GM12878 (cell line): Measurements from ENCODE around the gene PEX11A. TPM values are rescaled to one million over a fixed set of nuclear protein-coding genes. Genes with fewer than 3 reads are reported as not detected.

ENCODE experiments used
- ATAC-seq: fragments of 200-7000 bp; cut with Tn5 transposase; 3 replicates; pipeline ENCODE4 v1.9.1; 2020; ENCODE audit warnings: mild to moderate bottlenecking, moderate library complexity
- BruUV-seq: library from RNA; stranded (reverse); fragments of 400-500 nt; replicated peaks from 2 replicates; lab custom pipeline; 2021; lab: Mats Ljungman, UMichigan
- CTCF ChIA-PET: fragments of 300-600 bp; sonication (Branson Sonifier 250); formaldehyde crosslinking; extraction: SDS; loops from one replicate; lab custom pipeline; 2021; ENCODE audit warnings: inconsistent platforms; lab: Yijun Ruan, JAX
- POLR2A ChIA-PET: fragments of 350-600 bp; formaldehyde crosslinking; extraction: SDS; loops from one replicate; lab custom pipeline; 2021; ENCODE audit warnings: inconsistent platforms; lab: Charles Lee
- RAD21 ChIA-PET: fragments of 300-600 bp; sonication (Branson Sonifier 250); formaldehyde crosslinking; loops from one replicate; lab custom pipeline; 2023; ENCODE audit warnings: antibody characterized with exemption; ENCODE audit not compliant: unreplicated experiment; lab: Charles Lee
- SMC1A ChIA-PET: fragments of 300-600 bp; sonication (Branson Sonifier 250); formaldehyde crosslinking; loops from one replicate; lab custom pipeline; 2023; ENCODE audit not compliant: unreplicated experiment, uncharacterized antibody; lab: Charles Lee
- DNase-seq: peaks from one replicate; pipeline ENCODE4 v3.0.0-alpha.2; 2011; ENCODE audit warnings: low read depth, low spot score
- FAIRE-seq: peaks from 3 replicates; lab custom pipeline; 2011; peaks lifted over from hg19 to GRCh38; lab: Jason Lieb, UNC
- H2AFZ ChIP-seq: 2 replicates; pipeline ENCODE4 v1.6.0; 2011; ENCODE audit warnings: low read depth, low read length, control low read depth; ENCODE audit not compliant: control insufficient read depth
- H3K27ac ChIP-seq: 2 replicates; pipeline ENCODE4 v1.5.1; 2011; ENCODE audit warnings: control low read depth; ENCODE audit not compliant: control insufficient read depth, insufficient read depth
- H3K27me3 ChIP-seq, 2 experiments: replicated peaks in 1 of 2; 2 replicates each; pipeline versions ENCODE4 v1.6.0 to v1.6.1; 2011; ENCODE audit warnings: low read length in 1 of 2; ENCODE audit not compliant: control insufficient read depth in 2 of 2, insufficient read depth in 2 of 2
- H3K36me3 ChIP-seq, 2 experiments: 2 replicates each; pipeline ENCODE4 v1.5.1; 2011; ENCODE audit warnings: low read length in 1 of 2; ENCODE audit not compliant: control insufficient read depth in 2 of 2, insufficient read depth in 2 of 2
- H3K4me1 ChIP-seq: 2 replicates; pipeline ENCODE4 v1.6.1; 2011; ENCODE audit warnings: mild to moderate bottlenecking, low read length, moderate library complexity, mixed read lengths; ENCODE audit not compliant: control insufficient read depth, insufficient read depth
- H3K4me2 ChIP-seq: 2 replicates; pipeline ENCODE4 v1.6.0; 2011; ENCODE audit warnings: control low read depth; ENCODE audit not compliant: control insufficient read depth, insufficient read depth
- H3K4me3 ChIP-seq: fragments of 200-600 bp; sonication (generic); 2 replicates; pipeline ENCODE4 v1.5.1; 2016
- H3K79me2 ChIP-seq: 2 replicates; pipeline ENCODE4 v1.6.0; 2011; ENCODE audit warnings: low read length; ENCODE audit not compliant: control insufficient read depth, insufficient read depth
- H3K9ac ChIP-seq: 2 replicates; pipeline ENCODE4 v1.8.0; 2011; ENCODE audit warnings: low read length, control low read depth, mixed read lengths; ENCODE audit not compliant: control insufficient read depth, insufficient read depth
- H3K9me3 ChIP-seq: replicated peaks from 3 replicates; pipeline ENCODE4 v1.5.1; 2011; ENCODE audit warnings: mild to moderate bottlenecking, low read length; ENCODE audit not compliant: control insufficient read depth, insufficient read depth
- H4K20me1 ChIP-seq: 2 replicates; pipeline ENCODE4 v1.6.0; 2011; ENCODE audit not compliant: control insufficient read depth, insufficient read depth
- ASH2L ChIP-seq: fragments of 300-600, 200-600 bp; sonication (generic); IDR thresholded peaks from 2 replicates; pipeline ENCODE4 v1.6.1; 2017; ENCODE audit warnings: low read depth, mild to moderate bottlenecking, borderline replicate concordance
- ATF7 ChIP-seq: fragments of 450-650 bp; IDR thresholded peaks from 2 replicates; pipeline ENCODE4 v1.6.1; 2016; ENCODE audit warnings: low read depth, mild to moderate bottlenecking
- BACH1 ChIP-seq: fragments of 450-650 bp; IDR thresholded peaks from 2 replicates; pipeline ENCODE4 v1.6.1; 2017; ENCODE audit warnings: mild to moderate bottlenecking, borderline replicate concordance
- CBX3 ChIP-seq: fragments of 200-600 bp; sonication (generic); IDR thresholded peaks from 2 replicates; pipeline ENCODE4 v1.6.1; 2016; ENCODE audit warnings: low read depth, borderline replicate concordance
- CEBPB ChIP-seq, 2 experiments: fragments of 150-350 bp in 1 of 2; IDR thresholded peaks; 2 replicates each; pipeline ENCODE4 v1.6.1; 2012 to 2014; ENCODE audit warnings: low read depth in 2 of 2, low read length in 2 of 2, borderline replicate concordance in 1 of 2, inconsistent platforms in 1 of 2
- DPF2 ChIP-seq: fragments of 450-650 bp; IDR thresholded peaks from 2 replicates; pipeline ENCODE4 v1.6.1; 2017; ENCODE audit warnings: mild to moderate bottlenecking
- EGR1 ChIP-seq, 2 experiments: IDR thresholded peaks; 1 replicate in 1 of 2; 2 replicates in 1 of 2; pipeline ENCODE4 v1.6.1; 2011 to 2012; ENCODE audit warnings: low read depth in 2 of 2, low read length in 2 of 2, borderline replicate concordance in 1 of 2, mild to moderate bottlenecking in 1 of 2, moderate library complexity in 1 of 2
- MXI1 ChIP-seq: fragments of 150-350 bp; IDR thresholded peaks from 2 replicates; pipeline ENCODE4 v1.6.1; 2011; ENCODE audit warnings: low read depth, mild to moderate bottlenecking, inconsistent platforms, low read length, improper control_type of control experiment
- SMAD1 ChIP-seq: fragments of 450-650 bp; IDR thresholded peaks from 2 replicates; pipeline ENCODE4 v1.6.1; 2018; ENCODE audit warnings: mild to moderate bottlenecking, low read depth; ENCODE audit not compliant: partially characterized antibody
- TARDBP ChIP-seq: IDR thresholded peaks from 2 replicates; pipeline ENCODE4 v1.6.1; 2016; ENCODE audit warnings: borderline replicate concordance
- WGBS: methylation state at CpG from one replicate; pipeline ENCODE4 v1.1.6; 2016; ENCODE audit warnings: low lambda C conversion rate; ENCODE audit not compliant: insufficient replicate concordance, insufficient coverage; ENCODE audit errors: missing lambda C conversion rate; 5-methylcytosine and 5-hydroxymethylcytosine counted together
- in situ Hi-C: fragments of 300-500 bp; cut with MboI; formaldehyde crosslinking; loops from 9 replicates; pipeline ENCODE4 v1.14.3; 2018; ENCODE audit warnings: mixed read lengths
- intact Hi-C: fragments of 100-400 bp; cut with micrococcal nuclease; formaldehyde crosslinking; loops from one replicate; pipeline ENCODE4 v1.14.2; 2022; ENCODE audit not compliant: unreplicated experiment
- polyA plus RNA-seq, 11 experiments: library from polyadenylated mRNA; depleted of rRNA in 4 of 11; unstranded in 6 of 11; stranded (reverse) in 5 of 11; fragments of >200 nt; fragmentation: Nextera tagmentation in 4 of 11; fragmentation: Illumina TruSeq in 1 of 11; extraction: Ambion mirVana in 4 of 11; extraction: Trizol in 1 of 11; gene quantifications; 1 replicate in 1 of 11; 2 replicates in 10 of 11; pipeline versions ENCODE4 v1.2.1 to v1.2.3, GENCODE V29; 2011 to 2016; ENCODE audit warnings: inconsistent platforms in 2 of 11, missing spikeins in 2 of 11, low read depth in 1 of 11
- total RNA-seq, 4 experiments: library from RNA; depleted of rRNA in 3 of 4; stranded (reverse); fragments of >200 nt in 3 of 4; fragmentation: Illumina TruSeq in 1 of 4; extraction: Trizol in 1 of 4; gene quantifications; 2 replicates each; pipeline versions ENCODE4 v1.2.1 to v1.2.3, GENCODE V29; 2013 to 2021
- TF ChIP-seq, protein P1 (sequence below): IDR thresholded peaks from 2 replicates; pipeline ENCODE4 v1.6.1; 2012; ENCODE audit warnings: low read length, inconsistent platforms
- TF ChIP-seq, protein P2 (sequence below): fragments of 450-650 bp; conservative IDR thresholded peaks from 2 replicates; pipeline ENCODE4 v1.6.1; 2017; ENCODE audit warnings: mild to moderate bottlenecking, moderate library complexity

The PEX11A gene
- total and polyA plus RNA-seq, 10 of the 15 experiments (the other 5 are each of a cell fraction or from before 2014, with no cell fraction given) = 1.4 to 2.8 (median 2.0) TPM

DNA sequence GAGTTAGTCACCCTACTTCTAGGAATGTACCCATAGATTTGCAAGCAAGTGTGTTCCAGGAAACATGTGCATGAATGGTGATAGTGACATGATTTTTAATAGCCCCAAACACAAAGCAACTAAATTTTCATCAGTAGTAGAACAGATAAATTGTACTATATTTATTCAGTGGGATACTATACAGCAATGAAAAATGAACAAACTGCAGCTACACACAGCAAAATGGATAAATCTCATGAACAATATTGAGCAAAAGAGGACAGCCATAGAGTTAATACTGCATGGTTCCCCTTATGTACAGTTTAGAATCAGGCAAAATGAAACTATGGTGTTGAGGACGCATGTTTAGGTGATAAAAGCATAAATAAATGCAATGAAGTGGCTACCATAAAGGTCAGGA is 34.5 kb upstream of the PEX11A start:
- in situ Hi-C loops = no loop called here
- TF ChIP-seq CBX3 (no peak), ASH2L (no peak), CEBPB (IDR thresholded peaks at IDR 0.05; ENCODE audit: borderline replicate concordance in 1 of 2, low read depth in 2 of 2, low read length in 2 of 2) (no peak), DPF2 (no peak), SMAD1 (no peak), ATF7 (no peak), EGR1 (IDR thresholded peaks at IDR 0.05; ENCODE audit: borderline replicate concordance in 1 of 2, low read depth in 2 of 2, low read length in 2 of 2) (no peak), TARDBP (no peak), MXI1 (no peak), BACH1 (no peak)
- TF ChIP-seq, protein P1, sequence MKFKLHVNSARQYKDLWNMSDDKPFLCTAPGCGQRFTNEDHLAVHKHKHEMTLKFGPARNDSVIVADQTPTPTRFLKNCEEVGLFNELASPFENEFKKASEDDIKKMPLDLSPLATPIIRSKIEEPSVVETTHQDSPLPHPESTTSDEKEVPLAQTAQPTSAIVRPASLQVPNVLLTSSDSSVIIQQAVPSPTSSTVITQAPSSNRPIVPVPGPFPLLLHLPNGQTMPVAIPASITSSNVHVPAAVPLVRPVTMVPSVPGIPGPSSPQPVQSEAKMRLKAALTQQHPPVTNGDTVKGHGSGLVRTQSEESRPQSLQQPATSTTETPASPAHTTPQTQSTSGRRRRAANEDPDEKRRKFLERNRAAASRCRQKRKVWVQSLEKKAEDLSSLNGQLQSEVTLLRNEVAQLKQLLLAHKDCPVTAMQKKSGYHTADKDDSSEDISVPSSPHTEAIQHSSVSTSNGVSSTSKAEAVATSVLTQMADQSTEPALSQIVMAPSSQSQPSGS = no peak
- TF ChIP-seq, protein P2, sequence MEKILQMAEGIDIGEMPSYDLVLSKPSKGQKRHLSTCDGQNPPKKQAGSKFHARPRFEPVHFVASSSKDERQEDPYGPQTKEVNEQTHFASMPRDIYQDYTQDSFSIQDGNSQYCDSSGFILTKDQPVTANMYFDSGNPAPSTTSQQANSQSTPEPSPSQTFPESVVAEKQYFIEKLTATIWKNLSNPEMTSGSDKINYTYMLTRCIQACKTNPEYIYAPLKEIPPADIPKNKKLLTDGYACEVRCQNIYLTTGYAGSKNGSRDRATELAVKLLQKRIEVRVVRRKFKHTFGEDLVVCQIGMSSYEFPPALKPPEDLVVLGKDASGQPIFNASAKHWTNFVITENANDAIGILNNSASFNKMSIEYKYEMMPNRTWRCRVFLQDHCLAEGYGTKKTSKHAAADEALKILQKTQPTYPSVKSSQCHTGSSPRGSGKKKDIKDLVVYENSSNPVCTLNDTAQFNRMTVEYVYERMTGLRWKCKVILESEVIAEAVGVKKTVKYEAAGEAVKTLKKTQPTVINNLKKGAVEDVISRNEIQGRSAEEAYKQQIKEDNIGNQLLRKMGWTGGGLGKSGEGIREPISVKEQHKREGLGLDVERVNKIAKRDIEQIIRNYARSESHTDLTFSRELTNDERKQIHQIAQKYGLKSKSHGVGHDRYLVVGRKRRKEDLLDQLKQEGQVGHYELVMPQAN = no peak
- Histone ChIP-seq H3K27me3 (no peaks in the 10 kb centered on the region; a peak in 1 of 4 replicates), H3K36me3 (no peaks in the 10 kb centered on the region), H3K27ac (no peak overlapping the region), H3K4me3 (no peak overlapping the region), H2AFZ (no peak overlapping the region), H3K9ac (no peak overlapping the region), H3K4me2 (no peak overlapping the region), H3K4me1 (no peaks in the 10 kb centered on the region), H3K9me3 (no peaks in the 10 kb centered on the region; the same call in 1 of the 3 replicates), H3K79me2 (no peaks in the 10 kb centered on the region), H4K20me1 (no peaks in the 10 kb centered on the region)
- SMC1A ChIA-PET = no interaction called here
- CTCF ChIA-PET = interaction anchor here (0.8 to 1.3 kb wide), 2 partner anchors 14 to 15 kb away, joined by 3 to 6 read pairs; no protein-coding TSS in a partner anchor
- no TSS peak for BruUV-seq
- DNase-seq (no peak), ATAC-seq (no peak), FAIRE-seq (no peak)
- RAD21 ChIA-PET = no interaction called here
- intact Hi-C loops = no loop called here
- POLR2A ChIA-PET = no interaction called here
- WGBS = 38% methylated on average over 1 of the region's 1 CpG
